Measurements from ENCODE around the gene RAB1B. TPM values are rescaled to one million over a fixed set of nuclear protein-coding genes. Genes with fewer than 3 reads are reported as not detected.
A peak's percentile ranks its signal among the peaks of the same experiment; 100 is the strongest.

The RAB1B gene
- polyA plus RNA-seq, 6 donors from 2014 or later = 10.3 to 13.3 (median 12.2) TPM

GRCh38 chr11:66284526-66285078 lies 16.2 kb downstream of the RAB1B start:
- Mint-ChIP-seq H3K4me1 (peaks cover 46 to 56% (median 48%) of the 10 kb centered on the region in 3 donors), H3K27ac (peak overlapping the region in 3 of 6 donors; percentile 20 to 74 (median 47)), H3K36me3 (no peaks in the 10 kb centered on the region), H3K27me3 (peaks cover 4 to 10% (median 5%) of the 10 kb centered on the region in 3 donors), H3K4me3 (peak overlapping the region in 1 of 8 donors; percentile 89), H3K9me3 (no peaks in the 10 kb centered on the region)
- no peak for DNase-seq
- ATAC-seq (ENCODE audit: low read depth in 2 of 2) = no peak

- peaks cover 51 to 62% (median 53%) of the 10 kb centered on the region in 3 donors for H3K4me1 Mint-ChIP-seq
- peaks cover 0 to 7% (median 6%) of the 10 kb centered on the region in 3 donors for H3K27me3 Mint-ChIP-seq
- no peaks in the 10 kb centered on the region for H3K9me3 Mint-ChIP-seq
- DNase-seq (no peak), ATAC-seq (ENCODE audit: low read depth in 2 of 2) (no peak)
- no peaks in the 10 kb centered on the region for H3K36me3 Mint-ChIP-seq
- H3K27ac Mint-ChIP-seq = peak overlapping the region in 1 of 6 donors; percentile 74
- peak overlapping the region in 4 of 8 donors; percentile 26 to 89 (median 44) for H3K4me3 Mint-ChIP-seq
Observed at GRCh38 chr11:66285250-66285947, 17.0 kb downstream of the RAB1B start.

GRCh38 chr11:66286699-66287098 lies 18.3 kb downstream of the RAB1B start:
- H3K27me3 Mint-ChIP-seq = peaks cover 0 to 10% (median 6%) of the 10 kb centered on the region in 3 donors
- DNase-seq (no peak), ATAC-seq (ENCODE audit: low read depth in 2 of 2) (no peak)
- no peaks in the 10 kb centered on the region for H3K9me3 Mint-ChIP-seq
- H3K27ac Mint-ChIP-seq = peak overlapping the region in 1 of 6 donors; percentile 39
- no peaks in the 10 kb centered on the region for H3K36me3 Mint-ChIP-seq
- H3K4me3 Mint-ChIP-seq = peak overlapping the region in 5 of 8 donors; percentile 8 to 89 (median 45)
- H3K4me1 Mint-ChIP-seq = peaks cover 43 to 62% (median 48%) of the 10 kb centered on the region in 3 donors

- DNase-seq (no peak), ATAC-seq (ENCODE audit: low read depth in 2 of 2) (no peak)
- Mint-ChIP-seq H3K36me3 (no peaks in the 10 kb centered on the region), H3K27ac (peak overlapping the region in 3 of 6 donors; percentile 60 to 89 (median 84)), H3K27me3 (peaks cover 2 to 10% (median 8%) of the 10 kb centered on the region in 3 donors), H3K4me3 (peak overlapping the region; percentile 57 to 97 (median 82)), H3K9me3 (no peaks in the 10 kb centered on the region), H3K4me1 (peaks cover 38 to 56% (median 42%) of the 10 kb centered on the region in 3 donors)
Observed at GRCh38 chr11:66287211-66287888, 18.9 kb downstream of the RAB1B start.

GRCh38 chr11:66287889-66288670 lies 19.6 kb downstream of the RAB1B start:
- ATAC-seq (ENCODE audit: low read depth in 2 of 2) = no peak
- Mint-ChIP-seq H3K27ac (peak overlapping the region in 5 of 6 donors; percentile 70 to 96 (median 84)), H3K4me1 (peaks cover 36 to 54% (median 43%) of the 10 kb centered on the region in 3 donors), H3K27me3 (peaks cover 9 to 16% (median 15%) of the 10 kb centered on the region in 3 donors), H3K4me3 (peak overlapping the region; percentile 84 to 98 (median 92)), H3K9me3 (no peaks in the 10 kb centered on the region), H3K36me3 (no peaks in the 10 kb centered on the region)
- no peak for DNase-seq

- Mint-ChIP-seq H3K4me3 (peak within 1 kb of the TSS; percentile 84 to 98 (median 94)), H3K27ac (peak within 1 kb of the TSS; percentile 84 to 98 (median 95)), H3K4me1 (peaks cover 39 to 51% (median 40%) of the 10 kb centered on the region in 3 donors), H3K36me3 (no peaks in the 10 kb centered on the region), H3K9me3 (no peaks in the 10 kb centered on the region), H3K27me3 (peaks cover 18 to 23% (median 23%) of the 10 kb centered on the region in 3 donors)
- DNase-seq (peak; percentile 99), ATAC-seq (ENCODE audit: low read depth in 2 of 2) (peak; percentile 88 to 91)
Observed at GRCh38 chr11:66288671-66289547, 20.5 kb downstream of the RAB1B start, which contains the start of gene YIF1A. YIF1A (minus strand) TSS chr11:66289143; CDS start chr11:66288985, 158 bp downstream.

- DNase-seq (no peak), ATAC-seq (ENCODE audit: low read depth in 2 of 2) (peak; percentile 29 to 43)
- no peaks in the 10 kb centered on the region for H3K36me3 Mint-ChIP-seq
- peaks cover 18 to 29% (median 23%) of the 10 kb centered on the region in 3 donors for H3K27me3 Mint-ChIP-seq
- peaks cover 36 to 45% (median 39%) of the 10 kb centered on the region in 3 donors for H3K4me1 Mint-ChIP-seq
- no peaks in the 10 kb centered on the region for H3K9me3 Mint-ChIP-seq
- H3K4me3 Mint-ChIP-seq = peak overlapping the region; percentile 84 to 98 (median 94)
- H3K27ac Mint-ChIP-seq = peak overlapping the region; percentile 46 to 98 (median 95)
Observed at GRCh38 chr11:66289548-66290329, 21.3 kb downstream of the RAB1B start.

GRCh38 chr11:66290330-66290621 lies 21.8 kb downstream of the RAB1B start:
- ATAC-seq (ENCODE audit: low read depth in 2 of 2) = no peak
- H3K36me3 Mint-ChIP-seq = no peaks in the 10 kb centered on the region

GRCh38 chr11:66291303-66291705 lies 22.9 kb downstream of the RAB1B start:
- H3K4me1 Mint-ChIP-seq = peaks cover 33 to 45% (median 42%) of the 10 kb centered on the region in 3 donors
- DNase-seq (no peak), ATAC-seq (ENCODE audit: low read depth in 2 of 2) (no peak)
- H3K9me3 Mint-ChIP-seq = peaks cover 0 to under 1% (median 0%) of the 10 kb centered on the region in 7 donors
- peak overlapping the region; percentile 45 to 97 (median 82) for H3K4me3 Mint-ChIP-seq
- no peaks in the 10 kb centered on the region for H3K36me3 Mint-ChIP-seq
- no peak overlapping the region for H3K27ac Mint-ChIP-seq
- peaks cover 23 to 33% (median 23%) of the 10 kb centered on the region in 3 donors for H3K27me3 Mint-ChIP-seq

More at GRCh38 chr11:66290330-66290621, 21.8 kb downstream of the RAB1B start:
- peak overlapping the region; percentile 84 to 98 (median 94) for H3K4me3 Mint-ChIP-seq
- peaks cover 18 to 29% (median 23%) of the 10 kb centered on the region in 3 donors for H3K27me3 Mint-ChIP-seq
- no peaks in the 10 kb centered on the region for H3K9me3 Mint-ChIP-seq
- no peak for DNase-seq
- H3K4me1 Mint-ChIP-seq = peaks cover 35 to 45% (median 39%) of the 10 kb centered on the region in 3 donors
- peak overlapping the region in 2 of 6 donors; percentile 59 to 84 for H3K27ac Mint-ChIP-seq

GRCh38 chr11:66291706-66292542 lies 23.5 kb downstream of the RAB1B start, which contains the start of gene TMEM151A:
TMEM151A (plus strand) TSS chr11:66291894; CDS start chr11:66292014, 120 bp downstream.
- Mint-ChIP-seq H3K9me3 (peaks cover 0 to 1% (median 0%) of the 10 kb centered on the region in 7 donors), H3K4me1 (peaks cover 33 to 42% (median 39%) of the 10 kb centered on the region in 3 donors), H3K36me3 (no peaks in the 10 kb centered on the region), H3K27me3 (peaks cover 23 to 40% (median 28%) of the 10 kb centered on the region in 3 donors), H3K27ac (peak within 1 kb of the TSS in 2 of 6 donors; percentile 41 to 76), H3K4me3 (peak within 1 kb of the TSS; percentile 84 to 97 (median 90))
- ATAC-seq (ENCODE audit: low read depth in 2 of 2) = no peak
- no peak for DNase-seq

Measured in naive B cell (primary cell).